ENCODE data around the gene PPP2R2C.

Gene PPP2R2C

DNA sequence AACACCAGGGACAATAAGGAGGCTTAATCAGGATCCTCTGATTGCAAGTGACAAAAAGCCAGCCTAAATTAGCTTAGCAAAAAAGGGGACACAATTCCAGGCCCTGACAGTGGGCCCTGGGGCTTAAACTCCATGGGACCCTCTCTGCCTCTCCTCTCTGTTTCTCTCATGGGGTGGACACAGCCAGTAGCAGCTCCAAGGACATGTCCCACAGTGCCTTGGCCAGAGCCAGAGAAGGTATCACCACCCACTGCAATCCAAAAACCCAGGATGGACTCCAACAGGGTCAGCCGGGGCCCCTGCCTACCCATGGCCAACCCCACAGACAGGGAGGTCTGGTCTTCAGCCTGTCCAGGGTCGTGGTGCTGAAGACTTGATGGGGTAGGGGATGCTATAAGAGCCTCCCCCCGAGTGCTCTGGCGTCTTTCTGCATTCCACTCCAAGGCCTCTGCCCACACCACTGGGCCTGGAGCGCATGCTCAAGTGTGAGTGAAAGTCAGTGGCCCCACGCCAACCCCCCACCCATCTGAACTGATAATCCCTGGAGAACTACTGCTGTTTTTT is 19.7 kb upstream of the PPP2R2C start:
- Histone ChIP-seq H3K27ac (replicated peaks; ENCODE audit: low read length) (no peak overlapping the region), H3K9me3 (replicated peaks in 1 of 2; ENCODE audit: control insufficient read depth in 2 of 2, insufficient read depth in 1 of 2, low read depth in 1 of 2, low read length in 2 of 2) (no peaks in the 10 kb centered on the region), H3K4me3 (ENCODE audit: low read length in 2 of 2) (no peak overlapping the region), H2BK12ac (ENCODE audit: low read length) (no peak overlapping the region), H3K14ac (ENCODE audit: low read length) (no peak overlapping the region), H2BK120ac (ENCODE audit: low read depth, low read length) (no peak overlapping the region), H3K23ac (ENCODE audit: low read depth, low read length, poor library complexity) (no peak overlapping the region), H3K18ac (ENCODE audit: low read length) (peak overlapping the region; percentile 32), H3K4ac (ENCODE audit: low read length) (no peak overlapping the region), H4K91ac (ENCODE audit: low read depth, low read length, poor library complexity) (no peak overlapping the region), H3K4me1 (ENCODE audit: control insufficient read depth in 2 of 2, insufficient read depth in 1 of 2, low read depth in 1 of 2, low read length in 2 of 2) (peaks cover 6 to 8% of the 10 kb centered on the region in 2 donors), H2AFZ (ENCODE audit: low read length) (no peak overlapping the region), H3K4me2 (ENCODE audit: insufficient read depth, low read length, poor library complexity, severe bottlenecking) (no peak overlapping the region), H3K36me3 (replicated peaks in 1 of 2; ENCODE audit: control insufficient read depth in 2 of 2, insufficient read depth in 2 of 2, low read length in 2 of 2) (no peaks in the 10 kb centered on the region), H3K9ac (ENCODE audit: low read depth, low read length, poor library complexity) (no peak overlapping the region), H3K79me1 (ENCODE audit: low read depth, low read length) (no peaks in the 10 kb centered on the region), H2BK5ac (ENCODE audit: low read length) (no peak overlapping the region), H2BK15ac (ENCODE audit: low read length) (no peak overlapping the region), H4K8ac (ENCODE audit: low read depth, low read length) (no peak overlapping the region), H2AK5ac (ENCODE audit: low read depth, low read length) (no peak overlapping the region), H3K27me3 (ENCODE audit: control insufficient read depth in 3 of 3, insufficient read depth in 3 of 3, low read depth in 1 of 3, low read length in 3 of 3) (peaks cover 0 to 29% (median 0%) of the 10 kb centered on the region in 3 experiments)
- no CpG with 5 or more reads among the region's 6 CpGs for WGBS, 2 donors (ENCODE audit: extremely low coverage in 2 of 2, insufficient read length in 2 of 2, insufficient replicate concordance in 1 of 2)
- DNase-seq (ENCODE audit: low spot score) = no peak

DNA sequence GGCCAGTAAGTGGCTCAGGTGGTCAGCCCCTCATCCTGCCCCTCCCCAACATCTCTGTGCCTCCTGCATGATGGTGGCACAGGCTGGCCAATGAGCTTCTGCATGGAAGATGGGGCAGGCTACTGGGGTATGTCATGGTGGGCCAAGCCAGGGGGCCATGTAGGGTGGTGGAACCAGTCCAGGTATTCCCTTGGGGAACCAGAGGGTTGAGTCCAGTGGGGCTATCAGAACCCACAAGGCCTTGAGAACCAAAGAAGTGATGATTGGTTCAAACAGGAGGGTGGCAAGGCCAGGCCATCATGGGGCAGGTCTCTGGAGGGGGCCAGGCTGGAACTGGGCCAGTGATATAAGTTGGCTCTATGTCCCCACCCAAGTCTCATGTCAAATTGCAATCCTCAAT is 18.8 kb upstream of the PPP2R2C start:
- H3K9ac ChIP-seq (ENCODE audit: low read depth, low read length, poor library complexity) = no peak overlapping the region
- no peak overlapping the region for H2AFZ ChIP-seq (ENCODE audit: low read length)
- no peak overlapping the region for H2BK120ac ChIP-seq (ENCODE audit: low read depth, low read length)
- no peaks in the 10 kb centered on the region for H3K36me3 ChIP-seq (replicated peaks in 1 of 2; ENCODE audit: control insufficient read depth in 2 of 2, insufficient read depth in 2 of 2, low read length in 2 of 2)
- H3K4me3 ChIP-seq (ENCODE audit: low read length in 2 of 2) = no peak overlapping the region
- H3K4me1 ChIP-seq (ENCODE audit: control insufficient read depth in 2 of 2, insufficient read depth in 1 of 2, low read depth in 1 of 2, low read length in 2 of 2) = peaks cover 6 to 8% of the 10 kb centered on the region in 2 donors
- H3K14ac ChIP-seq (ENCODE audit: low read length) = no peak overlapping the region
- H4K8ac ChIP-seq (ENCODE audit: low read depth, low read length) = no peak overlapping the region
- no peak overlapping the region for H2BK15ac ChIP-seq (ENCODE audit: low read length)
- H3K79me1 ChIP-seq (ENCODE audit: low read depth, low read length) = no peaks in the 10 kb centered on the region
- no peak for DNase-seq (ENCODE audit: low spot score)
- peaks cover 0 to 29% (median 0%) of the 10 kb centered on the region in 3 experiments for H3K27me3 ChIP-seq (ENCODE audit: control insufficient read depth in 3 of 3, insufficient read depth in 3 of 3, low read depth in 1 of 3, low read length in 3 of 3)
- no peak overlapping the region for H4K91ac ChIP-seq (ENCODE audit: low read depth, low read length, poor library complexity)
- H3K23ac ChIP-seq (ENCODE audit: low read depth, low read length, poor library complexity) = no peak overlapping the region
- H3K18ac ChIP-seq (ENCODE audit: low read length) = peak overlapping the region; percentile 32
- no peak overlapping the region for H3K4me2 ChIP-seq (ENCODE audit: insufficient read depth, low read length, poor library complexity, severe bottlenecking)
- no peak overlapping the region for H2BK12ac ChIP-seq (ENCODE audit: low read length)
- no peak overlapping the region for H3K27ac ChIP-seq (replicated peaks; ENCODE audit: low read length)
- no peaks in the 10 kb centered on the region for H3K9me3 ChIP-seq (replicated peaks in 1 of 2; ENCODE audit: control insufficient read depth in 2 of 2, insufficient read depth in 1 of 2, low read depth in 1 of 2, low read length in 2 of 2)
- H2AK5ac ChIP-seq (ENCODE audit: low read depth, low read length) = no peak overlapping the region
- no peak overlapping the region for H2BK5ac ChIP-seq (ENCODE audit: low read length)
- H3K4ac ChIP-seq (ENCODE audit: low read length) = no peak overlapping the region

DNA sequence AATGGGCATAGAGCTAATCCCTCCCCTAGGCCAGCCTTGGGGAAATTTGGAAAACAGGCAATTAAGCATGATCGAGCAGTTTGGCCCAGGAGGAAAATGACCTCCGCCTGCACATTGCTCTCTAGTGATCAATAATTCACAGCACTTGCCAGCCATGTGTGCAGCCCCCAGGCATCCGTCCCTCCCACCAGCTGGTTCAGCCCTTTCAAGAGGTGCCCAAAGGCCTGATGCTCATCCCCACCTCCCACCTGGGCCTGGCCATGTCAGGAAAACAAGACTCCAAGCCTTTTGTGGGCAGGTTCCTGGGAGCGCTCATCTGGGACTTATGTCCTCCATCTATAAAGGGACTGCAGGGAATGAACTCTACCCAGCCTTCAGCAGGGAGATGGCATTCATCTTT is 17.5 kb upstream of the PPP2R2C start:
- H3K23ac ChIP-seq (ENCODE audit: low read depth, low read length, poor library complexity) = no peak overlapping the region
- no peak overlapping the region for H2AK5ac ChIP-seq (ENCODE audit: low read depth, low read length)
- no peak for DNase-seq (ENCODE audit: low spot score)
- no peak overlapping the region for H2BK120ac ChIP-seq (ENCODE audit: low read depth, low read length)
- H3K27me3 ChIP-seq (ENCODE audit: control insufficient read depth in 3 of 3, insufficient read depth in 3 of 3, low read depth in 1 of 3, low read length in 3 of 3) = peaks cover 0 to 22% (median 0%) of the 10 kb centered on the region in 3 experiments
- no peak overlapping the region for H2BK15ac ChIP-seq (ENCODE audit: low read length)
- H3K4me3 ChIP-seq (ENCODE audit: low read length in 2 of 2) = no peak overlapping the region
- peaks cover 0 to 2% of the 10 kb centered on the region in 2 donors for H3K9me3 ChIP-seq (replicated peaks in 1 of 2; ENCODE audit: control insufficient read depth in 2 of 2, insufficient read depth in 1 of 2, low read depth in 1 of 2, low read length in 2 of 2)
- H3K4me1 ChIP-seq (ENCODE audit: control insufficient read depth in 2 of 2, insufficient read depth in 1 of 2, low read depth in 1 of 2, low read length in 2 of 2) = peaks cover 6 to 8% of the 10 kb centered on the region in 2 donors
- H3K14ac ChIP-seq (ENCODE audit: low read length) = no peak overlapping the region
- no peaks in the 10 kb centered on the region for H3K79me1 ChIP-seq (ENCODE audit: low read depth, low read length)
- no peak overlapping the region for H3K9ac ChIP-seq (ENCODE audit: low read depth, low read length, poor library complexity)
- no peak overlapping the region for H3K4me2 ChIP-seq (ENCODE audit: insufficient read depth, low read length, poor library complexity, severe bottlenecking)
- H4K8ac ChIP-seq (ENCODE audit: low read depth, low read length) = no peak overlapping the region
- WGBS, 2 donors (ENCODE audit: extremely low coverage in 2 of 2, insufficient read length in 2 of 2, insufficient replicate concordance in 1 of 2) = no CpG with 5 or more reads among the region's 4 CpGs
- H2AFZ ChIP-seq (ENCODE audit: low read length) = no peak overlapping the region
- H3K4ac ChIP-seq (ENCODE audit: low read length) = no peak overlapping the region
- no peak overlapping the region for H3K18ac ChIP-seq (ENCODE audit: low read length)
- H3K36me3 ChIP-seq (replicated peaks in 1 of 2; ENCODE audit: control insufficient read depth in 2 of 2, insufficient read depth in 2 of 2, low read length in 2 of 2) = no peaks in the 10 kb centered on the region
- no peak overlapping the region for H3K27ac ChIP-seq (replicated peaks; ENCODE audit: low read length)
- no peak overlapping the region for H2BK12ac ChIP-seq (ENCODE audit: low read length)
- no peak overlapping the region for H4K91ac ChIP-seq (ENCODE audit: low read depth, low read length, poor library complexity)
- H2BK5ac ChIP-seq (ENCODE audit: low read length) = no peak overlapping the region

DNA sequence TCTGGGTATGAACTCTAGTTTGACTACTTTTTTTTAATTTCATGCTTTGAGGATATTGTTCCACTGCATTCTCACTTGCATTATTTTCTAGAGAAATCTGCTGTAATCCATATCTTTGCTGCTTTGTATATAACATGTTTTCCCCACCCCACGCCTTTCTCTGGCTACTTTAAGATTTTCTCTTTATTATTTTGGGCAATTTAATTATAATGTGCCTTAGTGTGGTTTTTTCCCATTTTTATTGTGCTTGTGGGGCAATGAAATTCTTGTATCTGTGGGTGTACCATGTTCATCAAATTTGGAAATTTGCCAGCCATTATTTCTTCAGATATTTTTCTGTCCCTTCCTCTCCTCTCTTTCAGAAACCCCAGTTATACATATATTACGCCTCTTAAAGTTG is 15.1 kb upstream of the PPP2R2C start:
- Histone ChIP-seq H3K27ac (replicated peaks; ENCODE audit: low read length) (no peak overlapping the region), H3K23ac (ENCODE audit: low read depth, low read length, poor library complexity) (no peak overlapping the region), H3K4me1 (ENCODE audit: control insufficient read depth in 2 of 2, insufficient read depth in 1 of 2, low read depth in 1 of 2, low read length in 2 of 2) (no peaks in the 10 kb centered on the region), H3K36me3 (replicated peaks in 1 of 2; ENCODE audit: control insufficient read depth in 2 of 2, insufficient read depth in 2 of 2, low read length in 2 of 2) (no peaks in the 10 kb centered on the region), H2BK5ac (ENCODE audit: low read length) (no peak overlapping the region), H2BK12ac (ENCODE audit: low read length) (no peak overlapping the region), H4K8ac (ENCODE audit: low read depth, low read length) (no peak overlapping the region), H2BK15ac (ENCODE audit: low read length) (no peak overlapping the region), H3K4ac (ENCODE audit: low read length) (no peak overlapping the region), H3K79me1 (ENCODE audit: low read depth, low read length) (no peaks in the 10 kb centered on the region), H3K14ac (ENCODE audit: low read length) (no peak overlapping the region), H2AK5ac (ENCODE audit: low read depth, low read length) (no peak overlapping the region), H3K4me3 (ENCODE audit: low read length in 2 of 2) (no peak overlapping the region), H4K91ac (ENCODE audit: low read depth, low read length, poor library complexity) (no peak overlapping the region), H3K4me2 (ENCODE audit: insufficient read depth, low read length, poor library complexity, severe bottlenecking) (no peak overlapping the region), H3K9me3 (replicated peaks in 1 of 2; ENCODE audit: control insufficient read depth in 2 of 2, insufficient read depth in 1 of 2, low read depth in 1 of 2, low read length in 2 of 2) (peaks cover 0 to 2% of the 10 kb centered on the region in 2 donors), H3K9ac (ENCODE audit: low read depth, low read length, poor library complexity) (no peak overlapping the region), H2AFZ (ENCODE audit: low read length) (no peak overlapping the region), H3K27me3 (ENCODE audit: control insufficient read depth in 3 of 3, insufficient read depth in 3 of 3, low read depth in 1 of 3, low read length in 3 of 3) (peaks cover 0 to 4% (median 0%) of the 10 kb centered on the region in 3 experiments), H2BK120ac (ENCODE audit: low read depth, low read length) (no peak overlapping the region), H3K18ac (ENCODE audit: low read length) (no peak overlapping the region)
- no peak for DNase-seq (ENCODE audit: low spot score)
- WGBS, 2 donors (ENCODE audit: extremely low coverage in 2 of 2, insufficient read length in 2 of 2, insufficient replicate concordance in 1 of 2) = no CpG with 5 or more reads among the region's 2 CpGs

Data from neuronal stem cell (in vitro differentiated cells).